ENCODE results near the gene C2CD4D.

C2CD4D gene

GRCh38 chr1:151849871-151850270 lies 10.3 kb upstream of the C2CD4D start:
- CTCF ChIA-PET, result no interaction called here
- no peak overlapping the region for H3K4me3 ChIP-seq (ENCODE audit: low read depth, low read length)
- no peaks in the 10 kb centered on the region for H3K4me1 ChIP-seq (ENCODE audit: control insufficient read depth, insufficient read depth, low read length)
- H3K36me3 ChIP-seq (ENCODE audit: control insufficient read depth in 2 of 2, insufficient read depth in 1 of 2, low read length in 2 of 2), result no peaks in the 10 kb centered on the region
- POLR2A ChIA-PET, result interaction anchor here (0.6 kb wide), 1 partner anchor 216 kb away, joined by 4 read pairs; no protein-coding TSS in a partner anchor
- no peak for TF ChIP-seq ZNF548 (tag by site-specific recombination; IDR thresholded peaks at IDR 0.05)
- TF ChIP-seq ZNF394 (tag by site-specific recombination; IDR thresholded peaks at IDR 0.05; ENCODE audit: borderline replicate concordance), result no peak
- TF ChIP-seq ZNF211 (tag by site-specific recombination; IDR thresholded peaks at IDR 0.05; ENCODE audit: low read depth), result no peak
- TF ChIP-seq ZNF433 (tag by site-specific recombination; IDR thresholded peaks at IDR 0.05; ENCODE audit: low read depth), result no peak
- no peak for TF ChIP-seq ZNF664 (tag by site-specific recombination; IDR thresholded peaks at IDR 0.05)
- TF ChIP-seq ZNF610 (tag by site-specific recombination; IDR thresholded peaks at IDR 0.05; ENCODE audit: borderline replicate concordance), result no peak
- no peak for TF ChIP-seq ZBTB11 (tag by site-specific recombination; conservative IDR thresholded peaks at IDR 0.05; ENCODE audit: low read depth)
- TF ChIP-seq ZNF639 (tag by site-specific recombination; IDR thresholded peaks at IDR 0.05), result no peak
- TF ChIP-seq HOXD13 (CRISPR knock-in tag; IDR thresholded peaks at IDR 0.05; ENCODE audit: borderline replicate concordance), result no peak
- TF ChIP-seq ZNF768 (tag by site-specific recombination; IDR thresholded peaks at IDR 0.05), result no peak
- no peak for TF ChIP-seq ZNF521 (tag by site-specific recombination; IDR thresholded peaks at IDR 0.05)
- TF ChIP-seq HOXC10 (CRISPR knock-in tag; IDR thresholded peaks at IDR 0.05), result no peak
- no peaks in the 10 kb centered on the region for H3K9me3 ChIP-seq (ENCODE audit: control insufficient read depth, insufficient read depth, low read depth, low read length)
- no peak overlapping the region for H3K27ac ChIP-seq (ENCODE audit: extremely low read depth, low read depth, low read length)

GRCh38 chr1:151849126-151849525 lies 9.5 kb upstream of the C2CD4D start:
- CTCF ChIA-PET, result interaction anchor here (0.6 to 1.7 kb wide), 2 partner anchors 13 to 68 kb away, joined by 4 to 15 read pairs; no protein-coding TSS in a partner anchor
- POLR2A ChIA-PET, result interaction anchor here (0.6 kb wide), 1 partner anchor 217 kb away, joined by 4 read pairs; no protein-coding TSS in a partner anchor
- Histone ChIP-seq H3K27ac (ENCODE audit: extremely low read depth, low read depth, low read length) (no peak overlapping the region), H3K36me3 (ENCODE audit: control insufficient read depth in 2 of 2, insufficient read depth in 1 of 2, low read length in 2 of 2) (no peaks in the 10 kb centered on the region), H3K4me3 (ENCODE audit: low read depth, low read length) (no peak overlapping the region), H3K4me1 (ENCODE audit: control insufficient read depth, insufficient read depth, low read length) (no peaks in the 10 kb centered on the region), H3K9me3 (ENCODE audit: control insufficient read depth, insufficient read depth, low read depth, low read length) (no peaks in the 10 kb centered on the region)
- no peak for TF ChIP-seq ZNF280C (tag by site-specific recombination; IDR thresholded peaks at IDR 0.05)
- TF ChIP-seq ZNF292 (tag by site-specific recombination; IDR thresholded peaks at IDR 0.05; ENCODE audit: borderline replicate concordance, low read depth), result no peak
- TF ChIP-seq HOXA7 (CRISPR knock-in tag; IDR thresholded peaks at IDR 0.05; ENCODE audit: borderline replicate concordance), result no peak
- TF ChIP-seq REST (tag by site-specific recombination; IDR thresholded peaks at IDR 0.05), result no peak
- TF ChIP-seq OSR2 (tag by site-specific recombination; IDR thresholded peaks at IDR 0.05), result no peak
- TF ChIP-seq PRDM4 (tag by site-specific recombination; IDR thresholded peaks at IDR 0.05), result no peak
- TF ChIP-seq GFI1B (tag by site-specific recombination; IDR thresholded peaks at IDR 0.05), result no peak
- TF ChIP-seq ZNF132 (tag by site-specific recombination; IDR thresholded peaks at IDR 0.05; ENCODE audit: borderline replicate concordance), result no peak
- TF ChIP-seq TCF7L2 (IDR thresholded peaks at IDR 0.05; ENCODE audit: borderline replicate concordance, low read depth, low read length), result no peak
- no peak for TF ChIP-seq ZNF423 (tag by site-specific recombination; IDR thresholded peaks at IDR 0.05)
- no peak for TF ChIP-seq ZNF521 (tag by site-specific recombination; IDR thresholded peaks at IDR 0.05)
- no peak for TF ChIP-seq ZNF501 (tag by site-specific recombination; IDR thresholded peaks at IDR 0.05)

All from HEK293 (cell line).